ENCODE data around the gene DESI1.
"Not testable (repeated sequence)": the region's sequence is repeated elsewhere in the genome, so short reads cannot be mapped to it uniquely, and the experiment has no call there.

Gene DESI1

DNA sequence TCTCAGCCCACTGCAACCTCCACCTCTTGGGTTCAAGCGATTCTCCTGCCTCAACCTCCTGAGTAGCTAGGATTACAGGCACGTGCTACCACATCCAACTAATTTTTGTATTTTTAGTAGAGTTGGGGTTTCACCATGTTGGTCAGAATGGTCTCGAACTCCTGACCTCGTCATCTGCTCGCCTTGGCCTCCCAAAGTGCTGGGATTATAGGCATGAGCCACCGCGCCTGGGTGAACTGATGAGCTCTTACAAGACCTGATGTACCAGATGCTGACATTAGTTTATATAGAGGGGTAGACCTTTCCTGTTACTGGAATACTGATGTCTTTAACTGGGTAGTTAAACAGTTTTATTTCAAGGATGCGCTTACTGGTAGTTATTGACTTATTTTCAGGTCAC lies 13.8 kb upstream of the DESI1 start:
- DNase-seq (ENCODE audit: low read depth), result not testable (repeated sequence)

DNA sequence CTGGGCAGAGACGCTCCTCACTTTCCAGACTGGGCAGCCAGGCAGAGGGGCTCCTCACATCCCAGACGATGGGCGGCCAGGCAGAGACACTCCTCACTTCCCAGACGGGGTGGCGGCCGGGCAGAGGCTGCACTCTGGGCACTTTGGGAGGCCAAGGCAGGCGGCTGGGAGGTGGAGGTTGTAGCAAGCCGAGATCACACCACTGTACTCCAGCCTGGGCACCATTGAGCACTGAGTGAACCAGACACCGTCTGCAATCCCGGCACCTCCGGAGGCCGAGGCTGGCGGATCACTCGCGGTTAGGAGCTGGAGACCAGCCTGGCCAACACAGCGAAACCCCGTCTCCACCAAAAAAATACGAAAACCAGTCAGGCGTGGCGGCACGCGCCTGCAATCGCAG lies 10.8 kb upstream of the DESI1 start:
- not testable (repeated sequence) for DNase-seq (ENCODE audit: low read depth)

DNA sequence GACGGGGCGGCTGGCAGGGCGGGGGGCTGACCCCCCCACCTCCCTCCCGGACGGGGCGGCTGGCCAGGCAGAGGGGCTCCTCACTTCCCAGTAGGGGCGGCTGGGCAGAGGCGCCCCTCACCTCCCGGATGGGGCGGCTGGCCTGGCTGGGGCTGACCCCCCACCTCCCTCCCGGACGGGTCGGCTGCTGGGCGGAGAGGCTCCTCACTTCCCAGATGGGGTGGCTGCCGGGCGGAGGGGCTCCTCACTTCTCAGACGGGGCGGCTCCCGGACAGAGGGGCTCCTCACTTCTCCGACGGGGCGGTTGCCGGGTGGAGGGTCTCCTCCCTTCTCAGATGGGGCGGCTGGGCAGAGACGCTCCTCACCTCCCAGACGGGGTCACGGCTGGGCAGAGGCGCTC lies 10.3 kb upstream of the DESI1 start:
- DNase-seq (ENCODE audit: low read depth), result not testable (repeated sequence)

DNA sequence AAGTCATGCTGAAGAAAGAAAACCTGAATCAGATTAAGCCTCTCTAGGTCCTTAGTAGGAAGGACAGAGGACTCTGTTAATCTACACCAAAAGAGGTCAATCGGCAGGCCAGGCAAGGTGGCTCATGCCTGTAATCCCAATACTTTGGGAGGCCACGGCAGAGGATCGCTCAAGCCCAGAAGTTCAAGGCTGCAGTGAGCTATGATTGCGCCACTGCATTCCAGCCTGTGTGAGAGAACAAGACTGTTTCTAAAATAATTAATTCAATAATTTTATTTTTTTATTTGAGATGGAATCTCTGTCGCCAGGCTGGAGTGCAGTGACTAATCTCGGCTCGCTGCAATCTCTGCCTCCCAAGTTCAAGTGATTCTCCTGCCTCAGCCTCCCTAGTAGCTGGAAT lies 4.7 kb upstream of the DESI1 start:
- DNase-seq (ENCODE audit: low read depth), result no peak

DNA sequence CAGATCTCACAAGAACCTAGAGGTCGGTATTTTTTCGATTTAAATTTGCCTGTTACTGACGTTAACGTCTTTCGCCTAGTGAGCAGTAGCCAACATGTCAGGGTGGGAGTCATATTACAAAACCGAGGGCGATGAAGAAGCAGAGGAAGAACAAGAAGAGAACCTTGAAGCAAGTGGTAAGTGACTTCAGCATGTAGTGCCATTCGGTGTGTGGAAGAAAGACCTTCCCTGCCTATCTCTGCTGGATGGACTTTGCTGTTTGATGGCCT lies 1.0 kb upstream of the DESI1 start:
- DNase-seq (ENCODE audit: low read depth), result no peak

DNA sequence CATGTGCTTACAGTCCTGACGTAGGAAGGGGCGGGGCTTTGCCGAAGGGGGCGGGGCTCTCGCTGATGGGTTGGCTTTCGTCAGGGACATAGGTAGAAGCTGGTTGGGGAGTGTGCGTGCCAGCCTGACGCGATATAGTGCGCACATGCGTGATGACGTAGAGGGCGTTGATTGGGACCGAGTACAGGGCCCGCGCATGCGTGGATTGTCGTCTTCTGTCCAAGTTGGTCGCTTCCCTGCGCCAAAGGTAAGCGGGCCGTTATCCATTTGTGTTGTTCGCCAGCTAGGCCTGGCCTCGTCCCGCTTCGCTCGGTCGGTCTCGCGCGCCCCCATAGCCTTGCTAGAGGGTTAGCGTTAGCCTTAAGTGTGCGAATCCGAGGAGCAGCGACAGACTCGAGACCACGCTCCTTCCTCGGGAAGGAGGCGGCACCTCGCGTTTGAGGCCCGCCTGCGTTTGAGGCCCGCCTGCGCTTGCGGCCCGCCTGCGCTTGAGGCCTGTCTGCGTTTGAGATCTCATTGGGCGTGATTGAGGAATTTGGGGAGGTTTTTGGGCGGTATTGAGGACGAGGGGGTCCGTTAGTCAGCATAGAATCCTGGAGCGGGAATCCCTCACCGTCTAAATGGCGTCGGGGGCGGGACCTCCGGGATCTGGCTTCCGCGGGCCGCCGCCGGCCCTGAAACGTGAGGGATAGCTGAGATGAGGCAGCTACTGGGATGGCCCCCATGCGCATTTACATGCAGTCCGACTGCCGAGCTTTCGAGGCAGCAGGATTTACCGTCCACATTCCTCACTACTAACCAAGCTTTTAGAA lies 462 bp upstream of the DESI1 start, which contains the start of gene XRCC6:
TSS of gene XRCC6 (plus strand) at position 197 of the 812 bp plus-strand sequence. CDS start 710 bp downstream, outside the sequence.
- peak; percentile 100 for DNase-seq (ENCODE audit: low read depth)

DNA sequence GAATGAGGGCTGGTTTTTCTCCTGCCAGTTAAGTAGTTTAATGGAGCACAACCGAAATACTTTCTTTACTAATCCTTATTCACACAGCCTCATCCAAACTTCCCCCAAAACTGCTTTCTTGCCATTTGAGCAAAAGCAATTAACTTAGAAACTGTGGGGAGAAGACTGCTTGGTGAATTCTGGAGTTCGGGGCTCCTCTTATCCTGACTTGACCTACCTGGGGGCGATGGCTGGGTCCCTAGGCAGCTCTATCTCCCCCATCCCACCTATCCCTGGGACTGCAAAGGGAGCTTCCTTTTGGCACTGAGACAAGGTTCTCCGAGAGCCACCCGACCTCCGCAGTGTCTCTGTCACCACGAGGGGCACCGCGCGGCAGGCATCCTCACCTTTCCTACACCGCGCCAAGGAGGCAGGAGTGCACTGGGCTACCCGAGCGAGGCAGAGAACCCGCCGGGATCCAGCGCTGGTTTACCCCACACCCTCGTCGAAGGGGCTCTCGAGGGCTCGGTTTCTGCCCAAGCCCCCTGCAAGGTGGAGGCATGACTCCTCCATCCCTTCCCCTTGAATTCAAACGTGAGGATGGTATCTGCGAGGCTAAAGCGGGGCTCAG lies 759 bp downstream of the DESI1 start:
- no peak for DNase-seq (ENCODE audit: low read depth)

DNA sequence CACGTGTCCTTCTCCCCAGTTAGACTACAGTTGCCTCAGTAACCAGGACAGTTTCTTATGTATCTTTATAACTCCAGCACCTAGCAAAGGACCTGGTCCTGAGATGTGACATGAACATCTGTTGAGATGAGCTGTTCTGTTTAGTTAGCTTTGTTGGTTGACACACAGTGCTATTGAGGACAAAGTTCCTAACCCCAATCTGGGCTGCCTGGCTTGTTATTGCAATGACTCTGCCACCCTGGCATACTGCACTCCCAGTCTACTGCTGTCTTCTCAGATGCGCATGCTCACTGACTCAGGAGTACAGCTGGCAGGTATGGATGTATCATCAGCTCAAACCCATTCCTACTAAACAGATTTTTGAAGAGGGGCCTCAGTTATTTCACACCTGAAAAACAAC lies 7.4 kb downstream of the DESI1 start:
- DNase-seq (ENCODE audit: low read depth), result no peak

DNA sequence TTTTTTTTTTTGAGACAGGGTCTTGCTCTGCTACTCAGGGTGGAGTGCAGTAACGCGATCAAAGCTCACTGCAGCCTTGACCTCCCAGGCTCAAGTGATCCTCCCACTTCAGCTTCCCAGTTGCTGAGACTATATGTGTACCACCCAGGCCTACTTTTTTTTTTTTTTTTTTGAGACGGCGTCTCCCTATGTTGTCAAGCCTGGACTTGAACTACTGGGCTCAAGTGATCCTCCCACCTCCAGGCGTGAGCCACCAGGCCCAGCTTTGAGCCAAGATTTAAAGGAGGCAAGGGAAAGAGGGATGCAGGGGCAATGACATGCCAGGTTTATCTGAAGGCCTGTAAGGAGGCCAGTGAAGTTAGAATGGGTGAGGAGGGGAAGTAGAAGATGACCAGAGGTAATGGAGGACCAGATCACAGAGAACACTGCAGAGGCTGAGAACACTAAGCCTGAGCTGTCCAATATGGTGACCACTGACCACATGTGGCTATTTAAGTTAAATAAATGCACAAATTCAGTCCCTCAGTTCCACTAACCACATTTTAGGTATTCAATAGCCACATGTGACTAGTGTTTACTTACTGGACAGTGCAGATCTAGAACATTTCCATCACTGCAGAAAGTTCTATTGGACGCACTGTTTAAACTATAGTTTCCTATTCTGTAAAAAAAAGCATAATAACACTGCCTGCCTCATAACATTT lies 8.1 kb downstream of the DESI1 start:
- no peak for DNase-seq (ENCODE audit: low read depth)

DNA sequence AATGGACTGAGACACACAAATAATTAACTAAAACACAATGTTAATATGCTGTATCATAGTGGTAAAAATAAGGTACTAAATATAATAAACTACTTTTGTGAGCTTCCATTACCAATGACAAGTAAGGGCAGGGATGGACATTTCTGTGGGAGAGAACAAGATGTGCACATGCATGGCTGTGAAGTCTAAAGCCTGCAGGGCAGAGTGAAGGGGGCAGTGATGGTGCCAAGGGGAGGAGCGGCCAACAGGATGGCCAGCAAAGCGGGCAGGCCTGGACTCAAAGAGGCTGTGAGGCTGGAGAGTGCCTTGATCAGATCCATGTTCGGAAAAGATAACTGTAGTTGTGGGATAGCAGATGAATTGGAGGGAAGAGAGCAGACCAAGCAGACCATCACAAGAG lies 12.5 kb downstream of the DESI1 start:
- DNase-seq (ENCODE audit: low read depth), result no peak

DNA sequence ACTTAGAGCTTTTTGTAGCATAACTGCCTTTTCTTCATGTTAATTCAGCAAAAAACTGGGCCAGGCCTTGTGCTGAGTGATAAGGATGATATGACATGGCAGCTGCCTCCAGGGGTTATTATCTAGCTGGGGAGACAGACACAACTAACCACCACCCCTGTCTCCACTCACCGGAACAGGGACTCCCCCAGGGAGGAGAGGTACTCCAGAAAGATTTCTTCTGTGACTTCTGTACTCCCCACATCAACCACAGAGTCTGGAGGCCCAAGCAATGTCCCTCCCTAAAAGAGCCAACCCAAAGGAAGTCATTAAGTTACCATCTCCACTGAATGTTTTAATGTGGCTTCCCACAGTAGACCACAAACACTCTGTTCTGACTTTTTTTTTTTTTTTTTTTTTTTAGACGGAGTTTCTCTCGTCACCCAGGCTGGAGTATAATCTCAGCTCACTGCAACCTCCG lies 16.9 kb downstream of the DESI1 start:
- DNase-seq (ENCODE audit: low read depth), result peak; percentile 76

DNA sequence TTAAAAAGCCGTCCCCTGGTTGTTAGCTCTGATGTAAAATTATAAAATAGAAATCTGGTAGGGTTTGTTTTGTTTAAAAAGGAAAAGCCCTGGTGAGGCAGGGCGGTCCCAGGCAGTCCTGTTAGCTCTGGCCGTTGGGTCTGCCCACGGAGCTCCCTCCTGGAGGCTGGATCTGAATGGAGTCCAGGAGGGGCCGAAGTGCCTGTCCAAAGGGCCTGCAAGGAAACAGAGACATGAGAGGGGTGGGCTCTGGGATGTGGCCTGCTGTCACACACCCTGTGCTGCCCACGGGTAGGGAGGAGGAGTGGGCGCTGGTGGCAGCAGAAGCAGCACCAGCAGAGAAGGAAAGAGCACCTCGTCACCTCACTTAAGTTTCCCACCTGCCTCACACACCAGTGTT lies 19.9 kb downstream of the DESI1 start:
- DNase-seq (ENCODE audit: low read depth), result no peak

DNA sequence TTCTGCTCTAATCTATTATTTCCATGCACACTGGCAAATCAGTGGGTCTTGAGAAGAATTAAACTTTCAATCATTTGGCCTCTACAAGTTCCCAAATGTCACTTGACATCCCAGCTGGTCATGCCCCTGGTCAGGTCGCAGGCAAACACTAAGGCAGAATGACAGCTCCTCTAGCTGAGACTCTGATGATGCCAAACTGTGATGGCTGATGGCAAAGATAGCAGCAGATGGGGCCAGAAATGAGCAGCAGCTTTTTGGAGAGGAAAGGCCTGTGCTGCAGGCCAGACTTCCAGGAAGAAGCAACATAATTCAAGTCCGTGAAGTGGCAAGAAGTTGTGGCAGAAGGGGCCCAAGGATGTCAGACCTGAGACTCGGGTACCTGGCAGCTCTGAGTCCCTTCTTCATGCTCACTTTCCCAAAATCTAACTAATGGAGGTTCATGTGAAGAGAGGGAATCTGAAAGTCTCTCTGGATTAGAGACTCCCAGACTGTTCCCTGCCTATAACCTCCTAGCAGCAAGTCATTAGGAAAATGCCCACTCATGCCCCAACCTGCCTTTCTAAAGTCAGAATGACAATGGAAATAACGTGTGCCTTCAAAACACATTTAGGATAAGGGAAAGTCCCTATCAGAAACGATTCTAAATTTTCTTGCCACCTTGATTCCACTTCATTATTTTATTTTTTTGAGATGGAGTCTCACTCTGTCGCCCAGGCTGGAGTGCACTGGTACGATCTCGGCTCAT lies 21.8 kb downstream of the DESI1 start:
- DNase-seq (ENCODE audit: low read depth), result no peak

DNA sequence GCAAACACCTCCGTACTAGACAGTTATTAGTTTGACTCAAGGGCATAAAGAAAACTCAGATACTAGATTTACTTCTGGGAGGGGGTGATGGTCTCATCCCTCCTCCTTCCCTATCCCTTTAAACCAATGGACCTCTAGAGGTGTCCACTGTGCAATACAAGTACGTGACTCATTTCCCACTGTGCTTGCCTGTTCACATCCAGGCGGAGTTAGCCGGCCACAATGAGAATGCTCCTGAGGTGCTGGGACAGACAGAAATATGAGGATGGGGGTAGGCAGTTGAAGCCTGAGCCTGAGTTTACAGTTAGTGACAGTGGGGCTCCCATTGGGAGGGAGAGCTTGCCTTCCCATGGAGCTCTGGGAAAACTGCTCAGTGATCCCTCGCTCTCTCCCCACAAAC lies 22.8 kb downstream of the DESI1 start:
- no peak for DNase-seq (ENCODE audit: low read depth)

DNA sequence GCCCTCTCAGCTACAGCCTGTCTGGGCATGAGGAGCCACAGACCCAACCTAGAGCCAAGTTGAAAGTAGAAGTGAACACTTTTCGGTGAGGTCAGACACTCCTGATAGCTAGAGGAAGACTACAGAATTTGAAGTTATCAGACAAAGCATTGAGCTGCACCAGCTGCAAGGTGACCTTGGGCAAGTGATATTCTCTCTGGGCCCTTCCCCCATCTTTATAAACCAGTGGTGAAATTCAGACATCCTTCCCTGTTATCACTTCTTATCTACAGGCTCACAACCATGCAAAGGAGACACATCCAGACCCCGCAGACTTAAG lies 23.2 kb downstream of the DESI1 start:
- DNase-seq (ENCODE audit: low read depth), result no peak

DNA sequence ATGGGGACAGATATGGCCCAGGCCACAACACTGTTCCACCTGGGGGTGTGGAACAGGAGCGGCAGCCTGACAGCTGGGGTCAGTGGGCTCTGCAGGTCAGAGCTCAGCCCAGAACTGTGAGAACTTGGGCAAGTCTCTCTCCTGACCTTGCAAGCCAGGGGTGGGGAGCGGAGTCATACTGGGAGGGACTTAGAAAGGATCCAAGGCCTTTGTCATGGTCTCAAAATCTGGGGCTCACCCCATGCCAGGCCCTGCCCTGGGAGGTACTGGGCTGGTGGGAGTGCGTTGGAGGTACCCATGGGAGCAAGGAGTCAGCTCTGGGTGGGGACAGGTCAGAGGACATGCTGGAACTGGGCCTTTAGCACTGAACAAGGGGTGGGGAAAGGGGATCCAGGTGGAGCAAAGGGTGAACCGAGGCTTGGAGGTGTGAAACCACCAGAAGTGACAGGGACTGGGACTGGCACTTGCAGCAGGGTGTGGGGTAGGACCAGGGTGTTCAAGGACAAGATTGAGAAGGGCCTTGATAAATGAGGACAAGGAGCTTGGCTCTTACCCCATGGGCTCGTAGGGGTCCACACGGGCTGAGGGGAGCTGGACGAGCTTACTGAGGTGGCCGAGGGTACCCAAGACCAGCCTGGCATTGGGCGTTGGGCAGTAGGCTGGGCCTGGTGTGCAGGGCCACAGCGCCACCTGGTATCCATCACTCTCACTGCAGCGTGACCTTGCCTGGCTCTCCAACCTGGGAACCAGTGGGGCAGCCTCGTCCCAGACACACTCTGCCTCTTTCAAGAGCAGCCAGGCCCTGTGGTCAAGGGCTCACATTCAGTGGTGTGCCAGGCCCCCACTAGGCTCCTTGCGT lies 23.8 kb downstream of the DESI1 start:
- DNase-seq (ENCODE audit: low read depth), result no peak

DNA sequence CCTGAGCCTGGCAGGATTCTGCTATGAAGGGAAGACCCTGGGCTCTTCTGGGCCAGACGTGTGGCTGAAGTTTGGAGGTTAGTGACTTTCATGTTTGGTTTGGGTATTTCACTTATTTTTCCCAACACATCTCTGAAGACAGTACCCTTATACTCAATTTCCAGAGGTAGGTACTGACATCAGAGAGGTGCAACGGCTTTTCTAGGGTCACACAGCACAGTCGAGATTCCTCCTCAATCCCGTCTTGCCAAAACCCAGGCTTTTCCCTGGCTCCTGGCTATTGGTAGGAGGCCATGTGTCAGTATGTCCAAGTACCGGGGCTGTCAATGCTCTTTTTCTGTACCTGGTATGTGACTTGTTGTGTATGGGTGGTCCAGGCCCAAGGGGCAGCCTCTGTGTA lies 25.1 kb downstream of the DESI1 start:
- DNase-seq (ENCODE audit: low read depth), result no peak

DNA sequence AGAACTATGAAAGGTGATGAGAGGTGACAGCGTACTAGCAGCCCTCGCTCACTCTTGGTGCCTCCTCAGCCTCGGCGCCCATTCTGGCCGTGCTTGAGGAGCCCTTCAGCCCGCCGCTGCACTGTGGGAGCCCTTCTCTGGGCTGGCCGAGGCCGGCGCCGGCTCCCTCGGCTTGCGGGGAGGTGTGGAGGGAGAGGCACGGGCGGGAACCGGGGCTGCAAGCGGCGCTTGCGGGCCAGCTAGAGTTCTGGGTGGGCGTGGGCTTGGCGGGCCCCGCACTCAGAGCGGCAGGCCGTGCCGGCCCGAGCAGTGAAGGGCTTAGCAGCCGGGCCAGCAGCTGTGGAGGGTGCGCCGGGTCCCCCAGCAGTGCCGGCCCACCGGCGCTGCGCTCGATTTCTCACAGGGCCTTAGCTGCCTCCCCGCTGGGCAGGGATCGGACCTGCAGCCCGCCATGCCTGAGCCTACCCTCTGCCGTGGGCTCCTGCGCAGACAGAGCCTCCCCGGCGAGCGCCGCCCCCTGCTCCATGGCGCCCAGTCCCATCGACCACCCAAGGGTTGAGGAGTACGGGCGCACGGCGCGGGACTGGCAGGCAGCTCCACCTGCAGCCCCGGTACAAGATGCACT lies 27.4 kb downstream of the DESI1 start:
- DNase-seq (ENCODE audit: low read depth), result not testable (repeated sequence)

DNA sequence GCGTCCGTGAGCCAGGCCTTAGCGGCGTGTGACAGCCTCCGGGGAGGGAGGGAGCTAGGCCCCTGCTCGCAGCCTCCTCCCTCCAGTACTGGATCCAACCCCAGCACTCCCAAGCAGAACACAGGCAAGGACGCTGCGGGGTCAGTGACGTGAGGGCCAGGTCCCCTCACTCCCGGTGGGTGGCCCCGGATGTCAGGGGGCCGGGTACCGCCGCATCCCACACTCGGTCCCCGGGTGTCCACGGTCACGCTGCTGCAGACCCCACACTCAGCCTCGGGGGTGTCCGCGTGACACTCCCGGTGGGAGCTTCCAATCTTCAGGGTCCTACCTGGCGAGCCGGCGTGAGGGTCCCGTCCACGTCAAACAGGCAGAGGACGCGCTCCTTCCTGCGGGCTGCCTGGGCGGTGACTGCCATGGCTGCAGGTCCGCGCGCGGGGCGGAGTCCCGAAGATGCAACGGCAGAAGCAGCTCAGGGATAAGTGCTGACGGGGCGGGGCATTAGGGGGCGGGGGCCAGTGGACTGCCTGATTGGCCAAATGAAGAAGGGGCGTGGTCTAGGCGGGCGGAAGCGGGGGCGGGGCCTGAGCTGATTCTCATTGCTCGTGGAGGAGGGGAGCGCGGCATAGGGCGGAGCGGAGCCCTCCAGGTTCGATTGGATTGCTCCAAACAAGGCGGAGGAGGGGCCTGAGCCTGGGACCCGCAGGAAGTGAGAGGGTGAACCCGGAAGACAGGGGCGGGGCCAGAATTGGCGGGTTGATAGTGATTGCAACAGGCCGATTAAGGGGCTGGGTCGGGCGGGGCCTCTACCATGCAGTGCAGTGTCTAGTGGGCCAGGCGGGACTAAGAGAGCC lies 31.2 kb downstream of the DESI1 start, which contains the start of gene PMM1:
TSS of gene PMM1 (minus strand) at position 450 of the 851 bp plus-strand sequence. CDS start at position 415, 35 bp downstream.
- DNase-seq (ENCODE audit: low read depth), result peak; percentile 99

DNA sequence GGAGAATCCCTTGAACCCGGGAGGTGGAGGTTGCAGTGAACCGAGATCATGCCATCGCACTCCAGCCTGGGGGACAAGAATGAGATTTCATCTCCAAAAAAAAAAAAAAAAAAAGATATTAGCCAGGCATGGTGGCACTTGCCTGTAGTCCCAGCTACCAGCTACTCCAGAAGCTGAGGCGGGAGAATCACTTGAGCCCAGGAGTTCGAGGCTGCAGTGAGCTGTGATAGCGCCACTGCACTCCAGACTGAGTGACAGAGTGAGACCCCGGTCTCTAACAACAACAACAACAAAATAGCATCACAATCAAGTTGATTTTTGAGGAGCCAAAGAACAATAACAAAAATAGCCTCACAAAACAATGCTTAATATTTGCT lies 33.5 kb downstream of the DESI1 start:
- DNase-seq (ENCODE audit: low read depth), result no peak

All from CMK (cell line).